Activated CD4-positive, alpha-beta T cell treated with anti-CD3 and anti-CD28 coated beads, Interleukin-2, amount 50 U/mL, for 24 hours (primary cell): Measurements from ENCODE around the gene HEATR1.
"Not testable (repeated sequence)": the region's sequence is repeated elsewhere in the genome, so short reads cannot be mapped to it uniquely, and the experiment has no call there.

Experiments
- DNase-seq, 2 donors: peaks; one replicate each; pipeline ENCODE4 v3.0.0-alpha.2; 2020; ENCODE audit warnings: low read depth in 1 of 2, low spot score in 1 of 2

The HEATR1 gene

DNA sequence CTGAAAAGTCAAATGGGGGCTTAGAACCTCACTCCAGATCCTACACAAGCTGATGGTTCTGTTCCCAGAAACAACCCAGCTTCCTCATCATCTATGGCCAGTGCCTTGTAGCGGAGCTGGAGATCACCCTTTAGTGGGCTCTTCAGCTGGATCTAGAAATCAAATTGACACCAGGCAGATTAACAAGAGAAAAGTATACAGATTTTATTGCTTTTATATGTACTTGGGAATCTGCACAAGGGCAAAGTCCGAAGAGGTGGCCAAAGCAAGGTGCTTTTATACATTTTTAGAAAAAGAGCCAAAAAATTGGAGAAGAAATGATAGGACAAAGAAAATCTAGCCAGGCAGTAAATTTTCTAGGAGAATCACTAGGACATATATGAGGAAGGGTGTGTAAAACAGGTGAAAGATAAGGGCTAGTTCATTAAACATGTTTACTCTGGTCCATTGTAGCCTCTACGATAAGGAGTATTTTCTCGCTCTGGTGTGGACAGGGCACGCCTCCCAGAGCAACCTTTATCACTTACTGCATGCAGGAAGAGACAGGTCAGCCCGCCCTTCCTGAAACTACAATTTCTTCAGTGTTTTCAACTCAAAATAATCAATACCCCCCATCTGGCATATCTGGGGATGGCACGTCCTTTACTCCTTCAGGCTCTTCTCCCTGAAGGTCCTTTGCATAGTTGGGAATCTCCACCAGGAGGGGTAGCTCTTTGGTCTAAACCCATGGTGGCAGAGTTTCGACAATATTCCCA is 94.5 kb downstream of the HEATR1 start:
- no peak for DNase-seq

DNA sequence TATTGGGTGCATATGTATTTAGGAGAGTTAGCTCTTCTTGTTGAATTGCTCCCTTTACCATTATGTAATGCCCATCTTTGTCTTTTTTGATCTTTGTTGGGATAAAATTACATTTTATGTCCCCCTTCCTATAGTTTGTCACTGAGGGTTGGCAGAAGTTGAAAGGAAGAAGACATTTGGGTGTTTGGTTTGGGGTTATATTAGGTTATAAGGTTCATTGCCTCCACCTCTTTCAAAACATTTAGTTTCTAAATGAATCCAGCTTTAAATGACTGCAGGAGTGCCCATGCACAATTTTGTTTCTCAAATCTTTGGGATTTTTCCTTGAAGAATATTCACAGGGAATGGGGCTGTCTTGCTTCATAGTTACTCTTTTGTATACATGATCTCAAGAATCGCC is 95.1 kb downstream of the HEATR1 start:
- DNase-seq = no peak

DNA sequence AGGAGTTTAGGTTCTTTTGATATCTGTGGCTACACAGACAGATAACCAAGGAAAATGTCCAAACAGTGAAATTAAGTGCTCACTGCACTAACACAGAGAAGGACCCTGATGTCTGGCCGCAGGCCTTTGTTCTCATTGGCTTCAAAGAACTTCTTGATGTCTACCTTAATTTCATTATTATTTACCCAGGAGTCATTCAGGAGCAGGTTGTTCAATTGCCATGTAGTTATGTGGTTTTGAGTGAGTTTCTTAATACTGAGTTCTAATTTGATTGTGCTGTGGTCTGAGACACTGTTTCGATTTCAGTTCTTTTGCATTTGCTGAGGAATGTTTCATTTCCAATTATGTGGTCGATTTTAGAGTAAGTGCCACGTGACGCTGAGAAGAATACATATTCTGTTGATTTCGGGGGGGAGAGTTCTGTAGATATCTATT is 95.7 kb downstream of the HEATR1 start:
- no peak for DNase-seq

DNA sequence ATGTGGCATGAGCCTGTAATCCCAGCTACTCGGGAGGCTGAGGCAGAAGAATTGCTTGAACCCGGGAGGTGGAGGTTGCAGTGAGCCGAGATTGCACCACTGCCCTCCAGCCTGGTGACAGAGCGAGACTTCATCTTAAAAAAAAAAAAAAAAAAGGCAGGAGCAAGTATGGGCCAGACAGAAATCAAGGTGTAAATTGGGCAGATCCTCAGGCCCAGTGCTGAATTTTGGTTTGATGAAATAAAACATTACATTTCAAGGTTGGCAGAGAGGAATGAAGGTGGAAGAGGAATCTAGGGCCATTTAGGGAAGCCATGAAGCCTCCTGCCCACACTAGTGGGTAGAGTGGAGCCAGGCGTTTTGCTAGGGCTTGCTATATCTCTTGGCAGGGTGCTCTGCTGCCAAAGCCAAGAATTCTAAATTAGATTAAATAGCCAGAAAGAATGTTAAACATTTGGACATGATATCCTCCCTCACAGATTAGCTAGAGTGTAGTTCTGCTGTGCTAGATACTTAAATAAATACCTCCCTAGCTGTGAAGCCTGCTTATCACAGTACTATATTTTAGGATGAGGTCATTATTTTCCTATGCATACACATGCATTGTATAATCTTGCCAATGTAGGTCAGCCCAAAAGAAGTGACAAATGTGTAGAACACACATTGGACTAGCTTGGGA is 97.2 kb downstream of the HEATR1 start:
- no peak for DNase-seq

DNA sequence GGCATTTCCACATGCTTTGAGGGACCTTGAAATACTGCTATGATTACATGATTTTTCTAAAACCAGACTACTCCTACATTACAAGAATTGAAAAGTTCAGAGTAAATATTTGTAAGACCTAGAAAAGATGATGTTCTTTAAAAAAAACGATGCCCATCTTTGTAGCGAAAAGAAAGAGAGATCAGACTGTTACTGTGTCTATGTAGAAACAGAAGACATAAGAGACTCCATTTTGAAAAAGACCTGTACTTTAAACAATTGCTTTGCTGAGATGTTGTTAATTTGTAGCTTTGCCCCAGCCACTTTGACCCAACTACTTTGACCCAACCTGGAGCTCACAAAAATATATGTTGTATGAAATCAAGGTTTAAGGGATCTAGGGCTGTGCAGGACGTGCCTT is 100.0 kb downstream of the HEATR1 start:
- not testable (repeated sequence) for DNase-seq

DNA sequence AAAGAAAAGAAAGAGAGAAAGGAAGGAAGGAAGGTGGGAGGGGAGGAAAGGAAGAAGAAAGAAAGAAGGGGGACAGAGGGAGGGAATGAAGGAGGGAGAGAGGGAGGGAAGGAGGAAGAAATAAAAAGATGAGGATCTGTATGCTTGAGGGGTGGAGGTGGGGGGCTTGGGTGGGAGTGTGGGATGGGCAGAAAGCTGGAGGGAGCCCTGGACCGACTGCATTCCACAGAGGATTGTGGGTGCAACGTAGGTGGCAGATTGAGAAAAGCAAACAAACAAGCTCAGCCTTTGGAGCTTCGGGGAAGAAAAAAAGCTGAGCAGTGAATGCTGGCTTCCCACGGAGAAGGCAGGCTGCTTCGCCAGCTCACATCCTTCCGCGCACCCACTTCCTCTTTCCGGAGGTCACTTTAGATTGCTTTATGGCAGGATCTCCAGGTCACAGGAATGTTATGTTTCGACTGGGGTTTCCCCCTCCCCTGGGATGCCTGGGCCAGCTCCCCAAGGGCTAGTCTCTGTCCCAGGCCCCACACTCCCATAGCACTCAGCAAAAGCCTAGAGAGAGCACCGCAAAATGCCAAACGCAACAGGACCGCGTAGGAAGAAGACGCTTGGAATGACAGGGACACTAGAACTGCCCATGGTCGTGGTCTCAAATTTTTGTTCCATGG is 101.2 kb downstream of the HEATR1 start:
- DNase-seq = no peak

DNA sequence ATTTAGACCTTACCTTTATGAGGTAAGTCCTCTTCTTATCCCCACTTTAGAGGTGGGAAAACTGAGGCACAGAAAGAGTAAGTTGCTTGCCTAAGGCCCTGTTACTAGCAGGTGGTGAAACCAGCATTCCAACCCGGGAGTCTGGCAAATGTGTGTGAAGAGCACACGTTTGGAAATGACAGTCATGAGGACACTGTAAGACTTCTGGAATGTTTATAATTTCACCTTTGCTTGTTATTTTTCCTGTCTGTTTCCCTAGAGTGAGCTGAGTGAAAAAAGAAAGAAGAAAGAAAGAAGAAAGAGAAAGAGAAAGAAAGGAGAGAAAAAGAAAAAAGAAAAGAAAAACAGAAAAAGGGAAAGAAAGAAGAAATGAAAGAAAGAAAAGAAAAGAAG is 101.7 kb downstream of the HEATR1 start:
- DNase-seq = no peak

DNA sequence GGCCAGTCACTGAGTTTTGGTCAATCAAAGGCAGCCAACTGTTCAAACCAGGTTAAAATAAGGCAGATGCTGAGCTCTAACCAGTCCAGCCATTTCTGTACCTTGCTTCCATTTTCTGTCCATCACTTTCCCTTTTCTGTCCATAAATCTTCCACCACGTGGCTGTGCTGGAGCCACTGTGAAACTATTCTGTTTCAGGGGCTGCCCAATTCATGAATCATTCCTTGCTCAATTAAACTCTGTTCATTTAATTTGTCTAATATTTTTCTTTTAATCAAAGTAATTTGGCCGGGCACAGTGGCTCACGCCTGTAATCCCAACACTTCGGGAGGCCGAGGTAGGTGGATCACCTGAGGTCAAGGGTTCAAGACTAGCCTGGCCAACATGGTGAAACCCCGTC is 103.2 kb downstream of the HEATR1 start:
- no peak for DNase-seq
